Fibroblast of villous mesenchyme (primary cell): ENCODE results near the gene CEACAM19. TPM values are rescaled to one million over a fixed set of nuclear protein-coding genes. Genes with fewer than 3 reads are reported as not detected.
A peak's percentile ranks its signal among the peaks of the same experiment; 100 is the strongest.
"Not testable (repeated sequence)": the region's sequence is repeated elsewhere in the genome, so short reads cannot be mapped to it uniquely, and the experiment has no call there.

Experiments
- DNase-seq: peaks from one replicate; pipeline ENCODE4 v3.0.0-alpha.2; 2010; ENCODE audit warnings: low read depth
- H3K4me3 ChIP-seq: 2 replicates; pipeline ENCODE4 v1.5.1; 2011; ENCODE audit warnings: low read depth, mild to moderate bottlenecking, low read length
- total RNA-seq: library from RNA; depleted of rRNA; stranded (reverse); fragments of >200 nt; gene quantifications from 2 replicates; pipeline ENCODE4 v1.2.3, GENCODE V29; 2012
- TF ChIP-seq, protein P1 (sequence below): IDR thresholded peaks from 2 replicates; pipeline ENCODE4 v1.5.1; 2012; ENCODE audit warnings: low read depth, mild to moderate bottlenecking, low read length; ENCODE audit not compliant: insufficient read depth

CEACAM19 gene
- total RNA-seq, 1 donor = 5.6 TPM

DNA sequence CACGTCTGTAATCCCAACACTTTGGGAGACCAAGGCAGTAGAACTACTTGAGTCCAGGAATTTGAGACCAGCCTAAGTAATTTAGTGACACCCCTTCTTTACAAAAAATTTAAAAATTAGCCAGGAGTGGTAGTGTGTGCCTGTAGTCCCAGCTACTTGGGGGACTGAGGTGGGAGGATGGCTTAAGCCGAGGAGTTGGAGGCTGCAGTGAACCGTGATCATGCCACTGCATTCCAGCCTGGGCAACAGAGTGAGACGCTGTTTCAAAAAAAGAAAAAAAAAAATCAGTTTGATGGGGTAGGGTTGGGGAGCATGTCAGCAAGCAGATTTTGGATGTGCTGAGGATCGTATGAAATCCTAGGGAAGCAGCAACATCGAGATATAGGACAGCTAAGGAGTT is 4.2 kb downstream of the CEACAM19 start:
- no peak overlapping the region for H3K4me3 ChIP-seq
- DNase-seq = no peak
- TF ChIP-seq, protein P1, sequence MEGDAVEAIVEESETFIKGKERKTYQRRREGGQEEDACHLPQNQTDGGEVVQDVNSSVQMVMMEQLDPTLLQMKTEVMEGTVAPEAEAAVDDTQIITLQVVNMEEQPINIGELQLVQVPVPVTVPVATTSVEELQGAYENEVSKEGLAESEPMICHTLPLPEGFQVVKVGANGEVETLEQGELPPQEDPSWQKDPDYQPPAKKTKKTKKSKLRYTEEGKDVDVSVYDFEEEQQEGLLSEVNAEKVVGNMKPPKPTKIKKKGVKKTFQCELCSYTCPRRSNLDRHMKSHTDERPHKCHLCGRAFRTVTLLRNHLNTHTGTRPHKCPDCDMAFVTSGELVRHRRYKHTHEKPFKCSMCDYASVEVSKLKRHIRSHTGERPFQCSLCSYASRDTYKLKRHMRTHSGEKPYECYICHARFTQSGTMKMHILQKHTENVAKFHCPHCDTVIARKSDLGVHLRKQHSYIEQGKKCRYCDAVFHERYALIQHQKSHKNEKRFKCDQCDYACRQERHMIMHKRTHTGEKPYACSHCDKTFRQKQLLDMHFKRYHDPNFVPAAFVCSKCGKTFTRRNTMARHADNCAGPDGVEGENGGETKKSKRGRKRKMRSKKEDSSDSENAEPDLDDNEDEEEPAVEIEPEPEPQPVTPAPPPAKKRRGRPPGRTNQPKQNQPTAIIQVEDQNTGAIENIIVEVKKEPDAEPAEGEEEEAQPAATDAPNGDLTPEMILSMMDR = no peak

DNA sequence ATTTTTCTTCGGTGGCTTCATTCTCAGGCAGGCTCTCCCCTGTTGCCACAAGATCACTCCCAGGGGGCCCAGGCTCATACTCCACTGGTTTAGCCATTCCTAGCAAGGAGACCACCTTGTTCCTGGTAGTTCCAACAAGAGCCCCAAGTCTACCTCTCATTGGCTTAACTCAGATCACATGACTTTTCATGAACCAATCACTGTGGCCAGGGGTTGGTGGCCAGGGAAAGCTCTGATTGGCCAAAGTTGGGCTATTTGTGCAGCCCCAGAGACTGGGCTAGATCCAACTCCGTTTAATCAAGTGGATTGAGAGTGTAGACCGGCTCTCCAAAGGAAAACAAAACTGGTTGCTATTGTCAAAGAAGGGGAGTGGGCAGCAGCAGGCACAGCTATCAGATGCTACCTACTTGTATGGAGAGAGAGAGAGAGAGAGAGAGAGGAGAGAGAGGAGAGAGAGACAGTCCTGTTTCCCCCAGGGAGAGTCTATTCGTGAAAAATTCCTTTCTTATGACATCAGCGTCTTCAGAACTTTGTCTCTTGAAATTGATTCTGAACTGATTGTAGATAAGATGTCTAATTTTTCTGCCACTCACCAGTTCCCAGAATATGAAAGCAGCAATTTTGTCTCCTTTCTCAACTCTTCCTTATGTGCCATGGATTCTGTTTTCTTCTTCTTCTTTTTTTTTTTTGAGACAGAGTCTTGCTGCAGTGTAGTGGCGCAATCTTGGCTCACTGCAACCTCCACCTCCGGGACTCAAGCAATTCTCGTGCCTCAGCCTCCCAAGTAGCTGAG is 5.9 kb downstream of the CEACAM19 start:
- H3K4me3 ChIP-seq = no peak overlapping the region
- peak; percentile 76 for DNase-seq
- TF ChIP-seq, protein P1 = no peak

DNA sequence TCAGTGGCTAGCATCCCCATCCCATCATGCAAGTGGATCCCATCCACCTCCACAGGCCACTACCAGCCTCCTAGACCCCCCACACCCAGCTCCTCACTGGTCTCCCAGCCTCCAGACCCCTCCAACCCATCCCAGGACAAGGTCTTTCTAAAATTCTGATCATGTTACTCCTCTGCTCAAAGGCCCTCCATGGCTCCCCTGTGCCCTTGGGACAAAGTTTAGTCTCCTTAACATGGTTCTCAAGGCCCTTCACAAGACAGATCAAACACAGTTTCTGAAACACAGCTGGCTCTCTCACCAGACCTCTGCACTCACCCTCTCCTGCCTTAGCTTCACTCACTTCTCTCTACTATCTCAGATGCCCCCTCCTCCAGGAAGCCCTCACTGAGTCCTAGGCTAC is 9.3 kb downstream of the CEACAM19 start:
- TF ChIP-seq, protein P1 = no peak
- H3K4me3 ChIP-seq = no peak overlapping the region
- DNase-seq = no peak

DNA sequence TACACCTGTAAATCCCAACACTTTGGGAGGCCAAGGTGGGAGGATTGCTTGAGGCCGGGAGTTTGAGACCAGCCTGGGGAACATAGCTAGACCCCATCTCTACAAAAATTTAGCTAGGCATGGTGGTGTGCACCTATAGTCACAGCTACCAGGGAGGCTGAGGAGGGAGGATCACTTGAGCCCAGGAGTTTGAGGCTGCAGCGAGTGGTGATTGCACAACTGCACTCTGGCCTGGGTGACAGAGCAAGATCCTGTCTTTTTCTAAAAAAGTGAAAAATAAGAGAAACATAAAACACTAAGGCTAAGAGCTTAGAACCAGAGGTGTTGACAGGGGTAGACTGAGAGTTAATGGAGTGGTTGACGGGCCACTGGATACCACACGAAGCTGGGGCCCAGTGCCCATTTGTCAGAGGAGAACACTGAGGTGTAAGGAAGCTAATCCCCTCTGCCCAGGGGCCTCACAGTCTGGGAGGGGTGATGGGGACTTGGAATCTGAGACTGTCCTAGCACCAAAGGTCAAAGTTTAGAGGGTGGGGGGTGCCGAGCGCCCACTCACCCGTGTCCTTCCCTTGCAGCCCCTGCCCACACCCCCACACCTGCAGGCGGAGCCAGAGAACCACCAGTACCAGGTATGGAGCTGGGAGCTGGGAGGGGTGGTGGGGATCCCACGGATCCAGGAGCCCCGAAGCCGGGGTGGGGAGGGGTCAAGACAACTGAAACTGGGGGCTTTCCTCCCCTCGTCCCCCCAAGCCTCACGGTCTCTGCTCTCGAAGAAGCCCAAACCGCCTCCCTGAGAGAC is 10.9 kb downstream of the CEACAM19 start:
- no peak overlapping the region for H3K4me3 ChIP-seq
- DNase-seq = no peak
- TF ChIP-seq, protein P1 = no peak

DNA sequence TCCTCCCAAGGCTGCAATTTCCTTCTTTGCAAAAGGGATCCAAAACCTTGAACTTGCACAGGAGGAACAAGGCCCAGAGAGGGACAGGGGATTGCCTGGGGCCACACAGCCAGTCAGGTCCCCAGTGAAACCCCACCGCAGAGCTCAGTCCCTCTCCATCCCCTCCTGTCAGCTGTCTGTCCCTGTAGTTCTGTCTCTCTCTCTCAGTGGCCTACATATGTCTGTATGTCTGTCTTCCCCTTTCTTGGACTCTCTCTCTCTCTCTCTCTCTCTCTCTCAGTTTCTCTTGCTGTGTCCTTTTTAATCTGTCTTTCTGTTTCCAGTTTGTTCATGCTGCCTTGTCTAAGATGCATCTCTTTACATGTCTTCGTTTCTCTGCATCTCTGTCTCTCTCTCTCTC is 11.5 kb downstream of the CEACAM19 start:
- no peak for DNase-seq
- TF ChIP-seq, protein P1 = no peak
- H3K4me3 ChIP-seq = no peak overlapping the region

DNA sequence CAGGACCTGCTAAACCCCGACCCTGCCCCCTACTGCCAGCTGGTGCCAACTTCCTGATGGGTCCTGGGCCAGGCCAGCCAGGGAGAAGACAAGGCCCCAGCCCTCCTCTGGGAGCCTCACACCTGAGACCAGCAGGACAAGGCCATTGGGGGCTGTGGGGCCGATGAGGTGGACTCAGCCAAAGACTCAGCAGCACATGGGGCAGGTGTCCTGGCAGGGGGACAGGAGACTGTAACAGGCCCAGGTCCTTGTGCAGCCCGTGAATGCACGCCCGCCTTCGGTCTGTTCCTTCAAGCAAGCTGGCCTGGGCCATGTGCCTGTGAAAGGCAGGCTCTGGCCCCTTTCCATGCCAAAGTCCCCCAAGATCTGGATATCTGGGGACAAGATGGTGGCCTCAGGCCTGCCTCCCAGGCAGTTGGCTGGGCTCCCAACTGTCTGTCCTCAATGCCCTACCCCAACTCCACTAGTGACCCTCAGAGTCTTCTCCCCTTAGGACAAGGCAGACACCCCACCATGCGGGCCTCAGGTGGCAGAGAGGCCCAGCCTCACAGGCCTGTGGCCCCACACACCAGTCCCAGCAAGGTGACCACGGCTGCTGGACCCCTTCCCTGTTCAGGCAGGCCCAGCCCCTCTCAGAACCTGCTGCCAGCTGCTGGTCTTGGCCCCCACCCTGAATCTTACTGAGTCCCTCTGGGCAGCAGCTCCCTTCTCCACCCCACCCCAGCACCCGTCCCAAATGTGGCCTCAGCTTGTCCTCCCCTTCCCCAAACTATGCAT is 12.3 kb downstream of the CEACAM19 start:
- no peak overlapping the region for H3K4me3 ChIP-seq
- TF ChIP-seq, protein P1 = no peak
- no peak for DNase-seq

DNA sequence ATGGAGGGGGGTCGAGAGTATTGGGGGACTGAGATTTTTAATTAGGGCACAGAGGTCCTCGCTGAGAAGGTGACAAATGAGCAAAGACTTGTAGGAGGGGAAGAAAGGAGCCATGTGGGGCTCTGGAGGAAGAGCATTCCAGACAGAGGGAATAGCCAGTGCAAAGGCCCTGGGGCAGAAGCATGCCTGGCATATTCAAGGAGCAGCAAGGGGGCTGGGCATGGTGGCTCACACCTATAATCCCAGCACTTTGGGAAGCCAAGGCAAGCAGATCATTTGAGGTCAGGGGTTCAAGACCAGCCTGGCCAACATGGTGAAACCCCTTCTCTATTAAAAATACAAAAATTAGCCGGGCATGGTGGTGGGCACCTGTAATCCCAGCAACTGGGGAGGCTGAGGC is 13.1 kb downstream of the CEACAM19 start:
- not testable (repeated sequence) for DNase-seq, H3K4me3 ChIP-seq
